Measurements from ENCODE around the gene SH3BGRL. TPM values are rescaled to one million over a fixed set of nuclear protein-coding genes. Genes with fewer than 3 reads are reported as not detected.
A peak's percentile ranks its signal among the peaks of the same experiment; 100 is the strongest.

The SH3BGRL gene
- total RNA-seq, 1 donor from 2014 or later: 73.2 TPM

DNA sequence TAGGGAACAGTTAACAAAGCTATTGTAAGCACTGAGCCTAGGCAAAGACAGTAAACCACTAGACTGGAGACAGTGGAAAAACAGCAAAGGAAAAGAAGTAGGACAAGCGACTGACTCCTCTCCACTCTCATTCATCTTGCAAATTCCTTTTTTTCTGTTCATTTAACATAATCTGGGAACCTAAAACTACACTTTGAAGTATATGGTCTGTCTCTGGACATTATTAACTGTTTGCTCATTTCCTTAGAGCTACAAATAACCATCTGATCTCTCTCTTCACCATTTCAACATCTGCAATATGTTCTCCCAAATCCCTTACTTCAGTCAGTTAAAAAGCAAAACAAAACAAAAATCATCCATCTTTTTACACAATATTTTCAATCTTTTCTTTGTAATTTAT, 831 bp upstream of the SH3BGRL start:
- peaks cover 4% of the 10 kb centered on the region for H3K4me1 Mint-ChIP-seq (ENCODE audit: unreplicated experiment)
- TF ChIP-seq, protein P1, sequence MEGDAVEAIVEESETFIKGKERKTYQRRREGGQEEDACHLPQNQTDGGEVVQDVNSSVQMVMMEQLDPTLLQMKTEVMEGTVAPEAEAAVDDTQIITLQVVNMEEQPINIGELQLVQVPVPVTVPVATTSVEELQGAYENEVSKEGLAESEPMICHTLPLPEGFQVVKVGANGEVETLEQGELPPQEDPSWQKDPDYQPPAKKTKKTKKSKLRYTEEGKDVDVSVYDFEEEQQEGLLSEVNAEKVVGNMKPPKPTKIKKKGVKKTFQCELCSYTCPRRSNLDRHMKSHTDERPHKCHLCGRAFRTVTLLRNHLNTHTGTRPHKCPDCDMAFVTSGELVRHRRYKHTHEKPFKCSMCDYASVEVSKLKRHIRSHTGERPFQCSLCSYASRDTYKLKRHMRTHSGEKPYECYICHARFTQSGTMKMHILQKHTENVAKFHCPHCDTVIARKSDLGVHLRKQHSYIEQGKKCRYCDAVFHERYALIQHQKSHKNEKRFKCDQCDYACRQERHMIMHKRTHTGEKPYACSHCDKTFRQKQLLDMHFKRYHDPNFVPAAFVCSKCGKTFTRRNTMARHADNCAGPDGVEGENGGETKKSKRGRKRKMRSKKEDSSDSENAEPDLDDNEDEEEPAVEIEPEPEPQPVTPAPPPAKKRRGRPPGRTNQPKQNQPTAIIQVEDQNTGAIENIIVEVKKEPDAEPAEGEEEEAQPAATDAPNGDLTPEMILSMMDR (conservative IDR thresholded peaks at IDR 0.05): no peak
- H3K27ac Mint-ChIP-seq: peak overlapping the region; percentile 92
- no peak for DNase-seq (ENCODE audit: extremely low spot score, unreplicated experiment)
- peaks cover 5% of the 10 kb centered on the region for H3K36me3 Mint-ChIP-seq
- no peaks in the 10 kb centered on the region for H3K9me3 Mint-ChIP-seq
- H3K4me3 Mint-ChIP-seq: peak overlapping the region; percentile 93
- no peaks in the 10 kb centered on the region for H3K27me3 Mint-ChIP-seq

DNA sequence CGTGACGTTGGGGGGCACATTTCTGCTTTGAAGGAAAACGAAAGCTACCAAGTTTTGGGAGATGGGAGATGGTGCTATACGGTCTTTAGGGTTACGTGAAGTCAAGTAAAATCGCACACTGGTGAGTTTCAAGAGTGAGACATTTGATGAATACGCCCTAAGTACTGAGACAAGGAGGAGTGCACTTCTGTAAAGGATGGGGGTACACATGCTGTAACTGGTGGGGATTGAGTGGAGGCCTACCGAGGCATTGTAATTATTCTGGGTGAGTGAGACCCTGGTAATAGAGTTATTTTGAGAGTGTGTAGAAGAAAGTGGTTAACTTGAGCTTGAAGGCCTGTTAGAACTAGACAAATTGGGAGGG, 536 bp downstream of the SH3BGRL start:
- H3K4me1 Mint-ChIP-seq (ENCODE audit: unreplicated experiment): peaks cover 4% of the 10 kb centered on the region
- no peaks in the 10 kb centered on the region for H3K27me3 Mint-ChIP-seq
- H3K4me3 Mint-ChIP-seq: peak overlapping the region; percentile 93
- TF ChIP-seq, protein P1 (conservative IDR thresholded peaks at IDR 0.05): no peak
- DNase-seq (ENCODE audit: extremely low spot score, unreplicated experiment): no peak
- peak overlapping the region; percentile 92 for H3K27ac Mint-ChIP-seq
- H3K36me3 Mint-ChIP-seq: peaks cover 9% of the 10 kb centered on the region
- H3K9me3 Mint-ChIP-seq: no peaks in the 10 kb centered on the region

DNA sequence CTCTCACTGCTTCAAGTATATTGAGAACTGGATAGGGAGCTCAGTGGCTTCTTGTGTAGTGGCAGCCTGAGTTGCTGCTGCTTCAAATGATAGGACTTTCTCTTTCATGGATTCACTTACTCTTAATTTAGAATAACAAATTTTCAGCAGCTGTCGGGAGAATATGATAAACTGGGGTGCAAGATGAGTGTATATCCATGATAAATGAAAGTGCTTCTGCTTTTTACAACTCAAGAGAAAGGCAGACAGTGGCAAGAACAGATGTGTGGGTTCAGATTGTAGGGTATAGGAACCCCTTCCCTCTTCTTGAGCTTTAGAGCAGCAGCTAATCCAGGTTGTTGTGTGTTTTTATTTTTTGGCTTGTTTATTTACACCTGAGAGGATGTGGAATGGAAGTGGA, 1.0 kb downstream of the SH3BGRL start:
- Mint-ChIP-seq H3K36me3 (peaks cover 9% of the 10 kb centered on the region), H3K27me3 (no peaks in the 10 kb centered on the region), H3K9me3 (no peaks in the 10 kb centered on the region), H3K4me3 (peak overlapping the region; percentile 93), H3K27ac (peak overlapping the region; percentile 92), H3K4me1 (ENCODE audit: unreplicated experiment) (peaks cover 4% of the 10 kb centered on the region)
- TF ChIP-seq, protein P1 (conservative IDR thresholded peaks at IDR 0.05): no peak
- DNase-seq (ENCODE audit: extremely low spot score, unreplicated experiment): no peak

DNA sequence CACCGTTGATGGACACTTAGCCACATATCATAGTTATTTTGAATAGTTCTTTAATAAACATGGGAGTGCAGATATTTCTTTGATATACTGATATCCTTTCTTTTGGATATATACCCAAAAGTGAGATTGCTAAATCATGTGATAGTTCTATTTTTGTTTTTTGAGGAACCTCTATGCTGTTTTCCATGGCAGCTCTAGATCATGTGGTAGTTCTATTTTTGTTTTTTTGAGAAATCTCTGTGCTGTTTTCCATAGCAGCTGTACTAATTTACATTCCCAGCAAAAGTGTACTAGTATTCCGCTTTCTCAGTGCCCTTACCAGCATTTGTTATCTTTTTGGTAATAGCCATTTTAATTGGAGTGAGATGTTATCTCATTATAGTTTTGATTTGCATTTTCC, 3.6 kb downstream of the SH3BGRL start:
- Mint-ChIP-seq H3K27me3 (no peaks in the 10 kb centered on the region), H3K9me3 (no peaks in the 10 kb centered on the region), H3K36me3 (peaks cover 10% of the 10 kb centered on the region), H3K4me3 (no peak overlapping the region), H3K4me1 (ENCODE audit: unreplicated experiment) (peaks cover 4% of the 10 kb centered on the region), H3K27ac (no peak overlapping the region)
- TF ChIP-seq, protein P1 (conservative IDR thresholded peaks at IDR 0.05): no peak
- no peak for DNase-seq (ENCODE audit: extremely low spot score, unreplicated experiment)

DNA sequence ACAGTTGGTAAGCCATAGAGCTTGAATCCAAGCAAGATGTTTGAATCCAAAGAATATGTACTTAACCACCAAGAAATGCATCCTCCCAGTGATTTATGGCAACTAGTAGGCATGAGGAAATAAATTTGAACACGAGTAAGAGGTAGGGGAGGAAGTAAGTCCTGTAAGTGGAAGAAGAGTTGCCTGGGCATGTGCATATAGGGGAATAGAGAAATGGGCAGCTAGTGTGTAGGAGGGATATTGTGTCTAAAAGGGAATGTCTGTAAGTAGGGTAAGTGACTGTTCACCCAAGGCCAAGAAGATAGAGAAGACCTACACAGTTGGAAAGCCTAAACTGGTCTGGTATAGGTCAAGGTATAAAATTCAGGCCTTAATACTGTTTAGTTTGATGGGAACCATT, 4.6 kb downstream of the SH3BGRL start:
- H3K4me1 Mint-ChIP-seq (ENCODE audit: unreplicated experiment): peaks cover 4% of the 10 kb centered on the region
- DNase-seq (ENCODE audit: extremely low spot score, unreplicated experiment): no peak
- H3K27ac Mint-ChIP-seq: no peak overlapping the region
- no peaks in the 10 kb centered on the region for H3K27me3 Mint-ChIP-seq
- H3K4me3 Mint-ChIP-seq: no peak overlapping the region
- TF ChIP-seq, protein P1 (conservative IDR thresholded peaks at IDR 0.05): no peak
- H3K36me3 Mint-ChIP-seq: peaks cover 15% of the 10 kb centered on the region
- no peaks in the 10 kb centered on the region for H3K9me3 Mint-ChIP-seq

DNA sequence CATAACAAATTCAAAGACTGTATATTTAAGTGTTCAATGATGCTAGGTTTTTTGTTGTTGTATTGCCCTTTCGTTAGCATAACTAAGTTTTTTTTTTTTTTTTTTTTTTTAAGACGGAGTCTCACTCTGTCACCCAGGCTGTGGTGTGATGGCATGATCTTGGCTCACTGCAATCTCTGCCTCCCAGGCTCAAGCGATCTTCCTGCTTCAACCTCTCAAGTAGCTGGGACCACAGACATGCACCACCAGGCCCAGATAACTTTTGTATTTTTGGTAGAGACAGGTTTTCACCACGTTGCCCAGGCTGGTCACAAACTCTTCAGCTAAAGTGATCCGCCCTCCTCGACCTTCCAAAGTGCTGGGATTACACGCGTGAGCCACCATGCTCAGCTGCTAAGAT, 7.0 kb downstream of the SH3BGRL start:
- DNase-seq (ENCODE audit: extremely low spot score, unreplicated experiment): no peak
- H3K27me3 Mint-ChIP-seq: no peaks in the 10 kb centered on the region
- no peaks in the 10 kb centered on the region for H3K9me3 Mint-ChIP-seq
- no peak overlapping the region for H3K27ac Mint-ChIP-seq
- TF ChIP-seq, protein P1 (conservative IDR thresholded peaks at IDR 0.05): no peak
- H3K36me3 Mint-ChIP-seq: peaks cover 15% of the 10 kb centered on the region
- peaks cover 4% of the 10 kb centered on the region for H3K4me1 Mint-ChIP-seq (ENCODE audit: unreplicated experiment)
- no peak overlapping the region for H3K4me3 Mint-ChIP-seq

Measured in type B pancreatic cell (in vitro differentiated cells).